ENCODE results near the gene SPOCK1.
"Not testable (repeated sequence)": the region's sequence is repeated elsewhere in the genome, so short reads cannot be mapped to it uniquely, and the experiment has no call there.

The SPOCK1 gene

DNA sequence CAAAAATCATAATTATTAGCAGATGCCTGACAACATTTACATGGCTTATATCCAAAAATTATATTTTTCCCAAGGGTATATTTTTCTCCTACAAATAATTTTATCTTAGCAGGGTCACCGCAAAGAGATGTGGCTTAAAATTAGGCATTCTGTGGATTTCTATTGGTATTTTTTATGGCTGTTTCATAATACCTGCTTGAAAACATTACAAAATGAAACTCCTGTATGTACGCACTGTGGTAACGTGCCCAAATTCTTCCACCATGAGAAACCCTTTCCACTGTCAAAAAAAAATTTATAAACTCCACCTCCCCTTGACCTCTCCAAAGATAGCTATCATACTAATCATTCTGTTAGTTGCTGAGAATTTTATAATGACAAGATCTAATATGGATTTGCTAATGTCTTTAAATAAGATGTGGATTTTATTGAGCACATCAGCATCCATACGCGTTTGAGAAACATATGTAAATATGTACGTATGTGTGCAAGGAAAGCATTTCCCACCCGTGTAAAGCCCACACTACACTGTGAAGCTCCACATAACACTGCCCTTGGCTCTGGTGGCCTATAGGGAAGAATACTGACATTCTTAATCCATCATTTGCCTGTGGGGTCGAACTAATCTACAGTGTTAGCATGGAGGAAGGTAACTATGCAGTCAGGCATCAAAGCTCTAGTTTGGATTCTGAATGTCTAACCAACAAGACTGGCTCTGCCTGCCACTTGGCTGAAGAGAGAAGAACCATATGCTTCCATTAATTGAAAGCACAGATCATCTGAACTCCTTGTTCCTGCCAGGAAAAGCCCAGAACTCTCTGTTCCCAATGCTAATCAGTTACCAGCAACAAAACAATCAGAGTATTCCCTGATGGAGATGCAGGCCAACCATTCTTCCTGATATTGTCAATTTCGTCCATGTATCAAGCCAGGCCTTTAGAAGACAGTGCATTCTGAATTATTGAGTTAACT is 244.7 kb downstream of the SPOCK1 start:
- peak in 1 of 2 experiments; percentile 4 for DNase-seq

DNA sequence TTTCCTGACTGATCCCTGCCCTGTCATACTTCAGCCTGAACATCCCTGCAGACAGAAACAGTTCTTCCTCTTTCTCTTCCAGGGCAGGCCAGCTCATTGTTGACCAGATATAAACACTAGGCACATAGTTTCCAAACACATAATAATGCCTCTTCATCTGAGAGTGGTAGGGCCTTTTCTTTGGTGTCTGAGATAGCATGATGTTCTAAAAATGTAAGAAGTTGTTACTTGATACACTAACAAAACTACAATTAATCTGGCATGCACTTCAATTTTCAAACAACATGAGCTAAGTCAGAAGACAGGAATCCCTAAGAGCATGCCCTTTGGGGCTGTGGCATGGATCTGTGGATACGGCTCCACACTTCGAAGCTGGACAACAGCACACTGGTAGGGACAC is 246.6 kb downstream of the SPOCK1 start:
- DNase-seq = no peak

DNA sequence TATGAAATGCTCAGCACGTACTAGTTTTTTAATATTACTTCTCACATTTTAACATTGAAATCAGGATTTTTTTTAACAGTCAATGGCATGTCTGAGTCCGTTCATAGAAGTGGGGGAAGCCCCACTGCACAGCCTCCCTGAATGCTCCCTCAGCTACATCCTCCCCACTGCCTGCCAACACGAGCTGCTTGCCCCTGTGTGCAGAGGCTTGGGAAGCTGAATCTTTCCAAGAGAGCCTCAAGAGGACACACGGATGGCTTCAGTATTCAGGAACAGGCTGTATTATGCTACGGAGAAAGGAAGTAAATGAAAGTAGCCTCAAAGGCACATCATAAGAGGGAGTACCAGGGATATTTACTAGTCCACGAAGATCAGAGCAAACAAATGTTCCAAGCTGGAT is 248.7 kb downstream of the SPOCK1 start:
- DNase-seq = no peak

DNA sequence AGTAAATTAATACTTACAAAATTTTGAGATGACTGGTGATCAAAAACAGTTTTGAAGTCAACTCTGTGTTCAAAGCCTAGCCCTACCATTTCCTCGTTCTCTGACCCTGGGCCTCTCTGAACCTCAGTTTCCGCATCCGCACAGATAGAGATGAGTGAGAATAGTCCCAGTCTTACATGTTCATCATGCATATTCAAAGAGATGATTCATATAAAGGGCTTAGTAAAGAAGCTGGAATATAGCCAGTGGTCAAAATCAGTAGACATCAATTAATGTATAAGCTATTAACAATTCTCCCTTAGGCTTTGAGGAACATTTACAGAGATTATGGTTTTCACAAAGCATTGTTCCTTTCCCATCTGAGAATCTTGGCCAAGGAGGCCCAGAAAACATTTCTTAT is 250.6 kb downstream of the SPOCK1 start:
- DNase-seq = no peak

DNA sequence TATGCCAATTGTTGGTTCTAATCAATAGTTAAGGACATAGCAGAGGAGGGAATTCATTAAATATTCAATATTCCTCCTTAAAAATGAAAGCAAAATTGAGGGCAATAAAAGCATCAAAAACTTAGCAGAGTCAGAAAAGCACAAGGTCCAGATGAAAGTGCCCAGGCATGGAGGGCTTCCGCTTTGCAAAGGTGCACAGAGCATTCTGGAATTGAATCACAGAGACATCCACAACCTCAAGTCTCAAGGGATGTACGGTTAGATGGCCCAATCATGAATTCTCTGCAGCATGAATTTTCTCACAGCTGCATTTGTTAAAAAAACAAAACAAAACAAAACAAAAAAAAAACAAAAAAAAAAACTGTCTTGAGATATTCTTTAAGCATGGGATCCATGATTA is 253.7 kb downstream of the SPOCK1 start:
- DNase-seq = no peak

DNA sequence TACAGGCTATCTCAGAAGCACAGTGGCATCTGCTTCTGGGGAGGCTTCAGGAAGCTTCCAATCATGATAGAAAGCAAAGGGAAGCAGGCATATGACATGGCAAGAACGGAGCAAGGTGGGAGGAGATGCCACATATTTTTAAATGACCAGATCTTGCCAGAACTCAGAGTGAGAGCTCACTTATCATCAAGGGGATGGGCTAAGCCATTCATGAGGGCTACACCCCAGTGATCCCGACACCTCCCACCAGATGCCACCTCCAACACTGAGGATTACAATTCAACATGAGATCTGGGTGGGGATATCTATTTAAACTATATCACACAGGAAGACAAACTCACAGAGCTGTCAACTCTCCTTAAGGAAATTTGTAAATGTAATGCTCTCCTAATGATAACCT is 258.8 kb downstream of the SPOCK1 start:
- DNase-seq = no peak

DNA sequence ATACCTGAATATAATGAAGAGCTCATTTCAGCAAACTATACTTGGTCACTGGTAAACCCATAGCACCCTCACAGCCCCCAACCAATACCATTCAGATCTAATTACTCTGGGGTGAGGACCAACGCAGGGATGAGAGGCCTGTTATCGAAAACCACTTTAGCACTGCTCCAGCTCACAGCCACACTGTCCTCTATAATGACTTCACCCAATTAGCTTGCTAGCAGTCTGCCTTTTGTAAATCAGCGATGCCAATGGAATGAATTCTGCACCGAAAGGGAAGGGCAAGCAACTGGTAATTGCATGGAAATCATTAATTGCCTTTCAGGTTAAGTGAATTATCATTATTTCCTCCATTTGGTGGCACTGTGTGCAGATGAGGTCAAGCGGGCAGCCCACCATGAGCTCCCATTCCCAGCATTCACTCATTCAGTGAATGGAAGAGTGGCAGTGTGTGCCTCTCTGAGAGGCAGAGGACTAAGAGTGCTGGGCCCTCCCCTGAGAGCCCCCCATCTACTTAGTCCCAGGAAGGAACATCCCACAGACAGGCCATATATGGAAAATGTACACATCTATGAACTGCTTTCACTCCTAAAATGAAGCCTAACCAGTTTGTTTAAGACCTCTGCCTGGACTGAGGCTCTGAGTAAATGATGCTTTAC is 262.1 kb downstream of the SPOCK1 start:
- DNase-seq = no peak

DNA sequence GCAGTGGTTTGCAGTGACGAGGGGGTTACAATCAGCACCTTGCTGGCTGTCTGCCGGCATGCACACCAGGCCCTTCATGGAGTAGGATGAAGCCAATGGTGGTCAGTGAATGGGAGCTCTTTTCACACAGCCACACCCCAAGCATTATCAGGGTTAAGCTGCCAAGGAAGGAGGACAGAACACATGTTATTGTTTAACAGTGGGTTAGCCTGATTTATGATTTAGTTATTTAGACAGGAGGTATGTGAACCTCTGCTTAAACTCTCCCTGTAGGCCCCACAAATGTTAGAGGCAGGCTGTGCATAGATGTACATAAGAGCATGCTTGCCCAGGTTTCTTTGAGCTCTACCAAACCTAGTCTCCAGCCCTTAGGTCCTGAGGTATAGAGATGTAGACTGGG is 262.9 kb downstream of the SPOCK1 start:
- no peak for DNase-seq

DNA sequence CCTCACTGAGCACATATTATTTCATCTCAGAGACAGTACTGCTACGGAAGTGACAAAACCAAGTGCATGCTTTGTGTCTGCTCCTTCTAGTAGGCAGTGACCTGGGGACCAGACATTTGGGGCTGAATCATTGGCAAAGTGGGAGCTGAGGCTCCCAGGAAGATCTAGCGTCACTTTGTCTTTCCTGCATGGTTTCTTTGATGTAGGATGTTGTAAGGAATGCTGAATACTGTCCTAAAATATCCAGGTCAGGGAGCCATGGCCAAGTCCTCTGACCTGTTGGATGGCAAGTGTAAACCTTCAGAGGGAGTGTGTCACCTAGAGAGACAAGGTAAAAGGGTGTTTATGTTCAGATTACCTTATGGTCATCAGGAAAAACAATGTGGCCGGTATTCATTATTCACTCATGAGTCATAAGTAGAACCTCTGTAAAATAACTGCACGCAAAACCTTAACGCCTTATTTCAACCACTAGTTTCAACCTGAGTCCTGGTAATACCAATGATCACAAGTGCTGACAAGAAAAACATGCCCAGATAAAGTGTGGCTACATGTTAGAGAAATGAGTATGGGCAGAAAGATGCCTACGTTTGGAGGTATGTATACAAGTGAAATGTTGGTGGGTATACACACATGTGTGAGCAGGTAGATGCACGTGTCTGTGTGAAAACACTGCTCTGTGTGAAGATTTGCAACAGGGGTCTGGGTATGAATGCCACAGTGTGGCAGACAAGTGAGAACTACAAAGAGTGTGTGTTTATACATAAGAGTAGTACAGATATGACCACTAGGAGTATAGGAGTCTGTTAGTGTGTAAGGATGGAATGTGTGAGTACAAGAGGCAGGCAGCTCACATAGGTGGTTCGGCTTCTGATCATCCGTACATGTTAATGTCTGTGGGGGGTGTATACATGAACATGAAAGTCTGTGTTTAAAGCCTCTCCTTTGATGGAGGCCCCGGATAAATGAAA is 263.9 kb downstream of the SPOCK1 start:
- DNase-seq = no peak

DNA sequence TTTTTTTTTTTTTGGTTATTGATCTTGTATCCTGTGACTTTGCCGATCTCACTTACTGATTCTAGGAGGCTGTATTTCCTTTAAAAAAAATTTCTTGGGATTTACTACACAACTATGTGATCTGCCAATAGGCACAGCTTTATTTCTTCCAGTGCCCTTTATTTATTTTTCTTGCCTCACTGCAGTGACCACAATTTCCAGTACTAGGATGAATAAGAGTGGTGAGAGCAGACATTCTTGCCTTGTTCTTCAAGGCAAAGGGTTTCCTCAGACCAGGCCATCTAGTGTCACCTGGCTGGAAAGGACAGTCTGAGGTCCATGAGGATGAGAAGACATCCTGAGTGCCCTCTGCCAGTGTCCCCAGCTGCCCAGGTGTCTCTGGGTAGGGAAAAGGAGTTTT is 265.4 kb downstream of the SPOCK1 start:
- no peak for DNase-seq

DNA sequence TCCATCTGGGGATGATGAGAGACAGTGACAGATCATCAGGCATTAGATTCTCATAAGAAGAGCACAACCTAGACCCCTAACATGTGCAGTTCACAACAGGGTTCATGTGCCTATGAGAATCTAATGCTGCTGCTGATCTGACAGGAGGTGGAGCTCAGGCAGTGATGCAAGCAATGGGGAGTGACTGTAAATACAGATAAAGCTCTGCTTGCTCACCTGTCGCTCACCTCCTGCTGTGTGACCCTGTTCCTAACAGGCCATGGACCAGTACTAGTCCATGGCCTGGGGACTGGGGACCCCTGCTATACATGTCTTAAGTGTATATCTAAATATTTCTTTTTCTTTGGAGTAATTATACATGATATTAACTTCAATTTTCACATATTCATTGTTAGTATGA is 265.8 kb downstream of the SPOCK1 start:
- not testable (repeated sequence) for DNase-seq

DNA sequence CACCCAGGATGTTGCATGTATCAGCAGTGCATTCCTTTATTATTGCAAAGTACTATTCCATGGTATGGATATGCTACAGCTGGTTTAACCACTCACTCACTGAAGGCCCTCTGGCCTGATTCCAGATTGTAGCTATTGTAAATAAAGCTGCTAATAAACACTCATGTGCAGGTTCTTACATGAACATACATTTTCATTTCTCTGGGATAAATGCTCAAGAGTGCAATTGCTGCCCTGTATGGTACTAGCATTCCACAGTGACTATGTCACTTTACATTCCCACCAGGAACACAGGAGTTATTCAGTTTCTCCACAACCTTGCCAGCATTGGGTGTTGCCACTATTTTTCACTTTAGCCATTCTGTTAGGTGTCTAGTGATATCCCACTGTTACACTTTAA is 267.6 kb downstream of the SPOCK1 start:
- no peak for DNase-seq

DNA sequence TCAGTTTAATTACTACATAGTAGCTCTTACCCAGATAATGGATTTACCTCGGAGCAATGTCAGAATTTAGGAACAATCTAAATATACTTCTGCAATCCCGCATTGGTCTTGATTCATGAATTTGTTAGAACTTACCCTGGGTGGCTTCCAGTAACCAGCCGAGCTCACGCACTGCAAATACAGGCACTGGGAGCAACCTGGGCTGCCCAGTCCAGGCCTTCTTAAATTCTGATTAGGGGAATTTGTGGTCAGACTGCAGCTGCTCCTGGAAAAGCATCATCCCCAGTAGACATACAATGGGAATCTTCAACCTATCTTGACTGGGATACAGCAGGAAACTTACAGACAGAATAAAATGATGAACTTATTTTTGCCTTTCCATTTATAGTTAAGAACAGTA is 270.3 kb downstream of the SPOCK1 start:
- DNase-seq = no peak

DNA sequence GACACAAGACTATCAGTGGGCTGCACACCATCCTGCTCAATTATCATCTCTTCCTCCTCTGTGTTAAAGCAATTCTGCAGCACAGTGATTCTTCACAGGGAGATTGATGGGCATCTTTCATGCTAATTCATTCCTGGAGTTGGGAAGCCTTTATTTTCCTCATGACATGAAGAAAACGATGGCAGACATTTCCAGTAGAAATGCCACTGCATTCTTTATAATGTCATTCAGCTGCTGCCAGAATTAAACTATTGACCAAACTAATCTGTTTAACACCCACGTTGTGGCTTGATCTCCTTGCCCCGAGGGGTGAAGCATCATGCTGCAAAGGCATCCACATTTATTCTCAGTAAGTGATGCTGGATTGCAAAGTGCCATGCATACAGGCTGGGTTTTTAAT is 273.0 kb downstream of the SPOCK1 start:
- no peak for DNase-seq

DNA sequence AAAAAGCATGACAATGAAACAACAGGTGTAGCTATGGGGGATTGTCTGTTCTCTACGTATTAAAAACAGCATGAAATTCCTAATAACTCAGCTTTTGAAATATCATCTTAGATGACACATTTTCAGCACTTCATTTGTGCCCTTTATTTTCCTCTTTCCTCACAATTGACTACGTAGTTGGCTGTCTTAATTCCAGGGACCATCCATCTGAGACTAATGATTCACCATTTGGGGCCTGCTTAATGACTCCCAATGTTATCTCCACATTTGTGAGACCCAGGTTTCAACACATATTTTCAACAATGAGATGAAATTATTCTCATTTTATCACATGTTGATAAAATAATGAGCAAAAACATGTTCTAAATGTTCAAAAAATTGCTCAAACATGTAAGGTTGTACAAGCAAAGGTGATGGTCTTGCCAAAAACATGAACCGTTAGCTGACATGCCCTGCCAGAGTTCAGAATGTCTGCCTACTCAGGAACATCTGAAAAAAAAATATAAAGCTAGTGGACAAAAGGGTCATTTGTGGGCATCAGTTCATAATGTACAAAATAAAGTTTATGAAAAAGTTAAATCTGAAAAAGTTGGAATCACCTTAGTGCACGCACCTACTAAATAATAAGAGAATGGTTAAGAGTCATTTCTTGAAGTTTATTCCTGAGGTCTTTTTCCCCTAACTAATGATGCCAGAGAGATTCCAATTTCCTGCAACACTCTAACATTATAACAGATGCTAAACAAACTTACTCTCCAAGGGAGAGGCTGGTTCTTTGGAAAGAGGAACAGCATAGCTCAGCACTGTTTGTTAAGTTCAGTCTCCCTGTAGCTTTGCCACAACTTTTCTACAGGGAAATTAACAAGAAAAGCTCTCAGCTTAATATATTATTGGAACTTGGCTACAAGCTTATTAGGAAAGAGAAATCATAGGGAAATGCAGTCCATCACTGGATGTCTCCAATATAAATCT is 275.5 kb downstream of the SPOCK1 start:
- no peak for DNase-seq

DNA sequence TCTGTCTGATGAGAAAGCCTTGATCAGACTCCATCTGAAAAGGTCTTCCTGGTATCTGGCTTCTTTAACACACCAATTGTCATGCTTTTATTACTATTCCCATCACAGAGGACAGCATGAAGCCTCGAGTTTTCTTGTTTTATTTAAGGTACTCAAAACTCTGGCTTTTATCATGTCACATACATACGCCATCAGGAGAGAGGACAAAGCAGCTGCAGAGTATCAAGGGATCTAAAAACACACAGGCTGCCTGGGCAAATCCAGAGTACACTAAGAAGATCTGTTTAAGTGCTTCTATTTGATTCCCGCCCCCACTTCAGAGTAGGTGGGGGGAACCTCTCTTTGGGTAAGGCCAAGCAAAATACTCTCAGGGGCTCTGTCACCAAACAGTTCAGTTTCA is 277.2 kb downstream of the SPOCK1 start:
- DNase-seq = no peak

DNA sequence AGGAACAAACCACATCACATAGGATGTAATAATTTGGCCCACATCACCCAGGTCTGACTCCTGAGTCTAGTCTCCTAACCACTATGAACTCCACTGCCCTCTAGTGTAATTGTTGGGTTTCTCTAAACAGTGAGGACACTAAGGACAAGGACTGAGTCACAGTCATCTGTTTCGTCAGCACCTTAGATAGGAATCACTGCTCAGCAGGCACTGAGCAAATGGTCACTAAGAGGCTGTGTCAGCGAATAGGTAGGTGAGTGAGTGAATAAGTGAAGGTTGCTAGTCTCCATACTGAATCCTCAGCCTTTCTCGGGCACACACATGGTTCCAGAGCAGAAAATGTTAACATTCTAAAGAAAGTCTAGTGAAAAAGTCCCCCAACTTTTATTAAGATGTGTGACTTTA is 278.6 kb downstream of the SPOCK1 start:
- peak in 1 of 2 experiments; percentile 48 for DNase-seq

DNA sequence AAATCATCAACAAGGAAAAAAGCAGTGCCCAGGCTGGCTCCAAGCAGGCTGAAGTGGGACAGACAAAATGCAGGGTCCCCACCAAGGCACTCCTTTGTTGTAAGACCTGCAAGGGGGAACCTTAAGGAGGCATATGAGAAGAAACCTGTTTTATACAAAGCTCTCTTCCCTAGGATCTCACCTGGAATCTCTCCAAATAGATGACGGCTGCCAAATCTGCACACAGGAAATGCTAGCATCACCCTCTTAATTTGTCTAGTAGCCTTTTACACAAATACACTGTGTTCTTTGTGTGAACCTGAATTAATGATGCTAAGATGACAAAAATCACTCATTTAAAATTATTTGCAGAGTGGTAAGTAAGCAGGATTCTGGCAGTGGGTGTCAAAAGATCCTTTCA is 280.2 kb downstream of the SPOCK1 start:
- DNase-seq = peak in 1 of 2 experiments; percentile 12

DNA sequence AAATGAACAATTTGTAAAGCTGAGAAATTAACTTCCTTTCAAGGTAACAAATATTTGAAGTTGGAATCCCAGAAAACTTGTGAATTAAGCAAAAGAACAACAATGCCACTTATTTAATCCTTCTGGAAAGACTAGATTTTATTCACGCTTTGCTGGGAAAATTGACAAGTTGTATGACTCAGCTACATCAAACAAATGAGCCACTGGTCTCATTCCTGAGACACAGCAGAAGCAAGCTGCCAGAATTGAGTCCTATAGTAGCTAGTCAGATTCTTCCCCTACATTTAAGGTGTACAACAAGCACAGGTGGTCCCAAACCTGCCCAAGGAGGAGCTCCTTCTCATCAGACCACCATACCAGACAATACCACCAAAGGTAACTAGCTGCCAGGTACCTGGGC is 280.7 kb downstream of the SPOCK1 start:
- peak in 1 of 2 experiments; percentile 36 for DNase-seq

DNA sequence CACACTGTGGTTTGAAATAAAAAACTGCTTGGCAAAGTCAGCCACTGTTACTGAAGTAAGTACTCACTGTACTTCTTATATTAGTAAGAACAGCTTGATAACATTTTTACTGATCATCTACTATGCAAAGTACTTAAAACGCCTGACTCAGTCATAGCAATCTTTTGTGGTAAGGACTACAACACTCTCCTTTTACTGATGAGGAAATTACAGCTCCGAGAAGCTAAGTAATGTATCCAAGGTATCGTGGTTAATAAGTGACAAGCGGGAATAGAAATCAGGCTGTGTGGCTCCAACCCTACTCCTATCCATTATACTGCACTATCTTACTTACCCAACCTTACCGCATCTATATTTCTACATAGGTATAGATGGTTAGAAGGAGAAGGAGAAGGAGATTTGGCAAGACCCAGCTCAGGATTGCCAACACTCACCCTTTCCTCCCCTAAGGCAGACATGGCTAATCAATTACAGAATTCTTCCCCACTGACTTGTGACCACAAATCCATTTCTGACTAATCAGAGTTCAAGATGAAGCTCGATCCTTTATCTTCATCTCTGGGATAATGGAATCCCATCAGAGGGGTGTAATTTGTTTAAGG is 281.4 kb downstream of the SPOCK1 start:
- DNase-seq = peak in 1 of 2 experiments; percentile 11

DNA sequence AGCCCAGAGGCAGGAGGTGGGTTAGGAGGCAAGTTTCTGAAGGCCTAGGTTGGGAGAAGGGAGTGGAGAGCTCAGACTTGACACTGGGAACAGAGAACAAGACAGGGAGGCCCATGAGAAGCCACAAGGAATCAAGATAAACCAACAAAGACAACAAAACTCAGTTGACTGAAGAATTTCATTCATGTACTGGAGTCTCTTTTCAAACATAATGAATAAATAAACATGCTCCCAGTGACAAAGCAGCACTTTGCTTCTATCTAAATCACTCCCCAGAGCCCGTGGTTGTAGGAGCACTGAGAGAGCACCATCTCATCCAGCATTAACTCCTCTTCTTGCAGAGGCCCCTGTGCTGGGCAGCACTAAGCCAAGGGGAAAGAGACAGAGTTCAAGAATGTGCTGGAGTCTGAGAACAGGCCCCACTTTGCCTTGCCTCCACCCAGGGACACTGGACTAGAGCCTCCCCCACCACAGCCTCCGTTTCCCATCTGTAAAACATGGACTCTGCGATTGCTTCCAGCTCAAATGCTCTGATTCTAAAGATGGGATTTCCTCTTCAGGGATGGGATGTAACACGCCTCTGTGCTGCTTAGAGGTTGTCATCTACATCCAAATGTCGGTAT is 282.0 kb downstream of the SPOCK1 start:
- DNase-seq = no peak
